ENCODE results near the gene KSR2. TPM values are rescaled to one million over a fixed set of nuclear protein-coding genes. Genes with fewer than 3 reads are reported as not detected.

The KSR2 gene
- total RNA-seq, 2 donors from 2014 or later, result 1.1 to 2.0 TPM

- Mint-ChIP-seq H3K27me3 (ENCODE audit: insufficient read depth) (no peaks in the 10 kb centered on the region), H3K4me3 (no peak overlapping the region), H3K4me1 (peaks cover 10% of the 10 kb centered on the region), H3K9me3 (no peaks in the 10 kb centered on the region), H3K27ac (no peak overlapping the region), H3K36me3 (ENCODE audit: low read depth) (no peaks in the 10 kb centered on the region)
- DNase-seq, result no peak
- no peaks in the 10 kb centered on the region for H3K27me3 ChIP-seq (ENCODE audit: control insufficient read depth, insufficient read depth, low read length, poor library complexity, severe bottlenecking)
- H3K9ac ChIP-seq (ENCODE audit: extremely low read depth, low read length, poor library complexity, severe bottlenecking), result no peak overlapping the region
- TF ChIP-seq, protein P1, sequence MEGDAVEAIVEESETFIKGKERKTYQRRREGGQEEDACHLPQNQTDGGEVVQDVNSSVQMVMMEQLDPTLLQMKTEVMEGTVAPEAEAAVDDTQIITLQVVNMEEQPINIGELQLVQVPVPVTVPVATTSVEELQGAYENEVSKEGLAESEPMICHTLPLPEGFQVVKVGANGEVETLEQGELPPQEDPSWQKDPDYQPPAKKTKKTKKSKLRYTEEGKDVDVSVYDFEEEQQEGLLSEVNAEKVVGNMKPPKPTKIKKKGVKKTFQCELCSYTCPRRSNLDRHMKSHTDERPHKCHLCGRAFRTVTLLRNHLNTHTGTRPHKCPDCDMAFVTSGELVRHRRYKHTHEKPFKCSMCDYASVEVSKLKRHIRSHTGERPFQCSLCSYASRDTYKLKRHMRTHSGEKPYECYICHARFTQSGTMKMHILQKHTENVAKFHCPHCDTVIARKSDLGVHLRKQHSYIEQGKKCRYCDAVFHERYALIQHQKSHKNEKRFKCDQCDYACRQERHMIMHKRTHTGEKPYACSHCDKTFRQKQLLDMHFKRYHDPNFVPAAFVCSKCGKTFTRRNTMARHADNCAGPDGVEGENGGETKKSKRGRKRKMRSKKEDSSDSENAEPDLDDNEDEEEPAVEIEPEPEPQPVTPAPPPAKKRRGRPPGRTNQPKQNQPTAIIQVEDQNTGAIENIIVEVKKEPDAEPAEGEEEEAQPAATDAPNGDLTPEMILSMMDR (conservative IDR thresholded peaks at IDR 0.05), result no peak
- H3K4me1 ChIP-seq (ENCODE audit: control insufficient read depth, insufficient read depth, low read length), result peaks cover 2% of the 10 kb centered on the region
- H3K4me3 ChIP-seq (ENCODE audit: low read length), result no peak overlapping the region
- H3K27ac ChIP-seq (ENCODE audit: low read depth, low read length), result no peak overlapping the region
- 89% methylated on average over 1 of the region's 1 CpG for WGBS, 2 experiments (ENCODE audit: insufficient coverage in 1 of 2, insufficient read length in 1 of 2)
- no peaks in the 10 kb centered on the region for H3K9me3 ChIP-seq (ENCODE audit: control insufficient read depth, low read length)
- no peaks in the 10 kb centered on the region for H3K36me3 ChIP-seq (ENCODE audit: control insufficient read depth, insufficient read depth, low read length)
These were observed 282.6 kb downstream of the KSR2 start for GRCh38 chr12:117686210-117686609.

DNA sequence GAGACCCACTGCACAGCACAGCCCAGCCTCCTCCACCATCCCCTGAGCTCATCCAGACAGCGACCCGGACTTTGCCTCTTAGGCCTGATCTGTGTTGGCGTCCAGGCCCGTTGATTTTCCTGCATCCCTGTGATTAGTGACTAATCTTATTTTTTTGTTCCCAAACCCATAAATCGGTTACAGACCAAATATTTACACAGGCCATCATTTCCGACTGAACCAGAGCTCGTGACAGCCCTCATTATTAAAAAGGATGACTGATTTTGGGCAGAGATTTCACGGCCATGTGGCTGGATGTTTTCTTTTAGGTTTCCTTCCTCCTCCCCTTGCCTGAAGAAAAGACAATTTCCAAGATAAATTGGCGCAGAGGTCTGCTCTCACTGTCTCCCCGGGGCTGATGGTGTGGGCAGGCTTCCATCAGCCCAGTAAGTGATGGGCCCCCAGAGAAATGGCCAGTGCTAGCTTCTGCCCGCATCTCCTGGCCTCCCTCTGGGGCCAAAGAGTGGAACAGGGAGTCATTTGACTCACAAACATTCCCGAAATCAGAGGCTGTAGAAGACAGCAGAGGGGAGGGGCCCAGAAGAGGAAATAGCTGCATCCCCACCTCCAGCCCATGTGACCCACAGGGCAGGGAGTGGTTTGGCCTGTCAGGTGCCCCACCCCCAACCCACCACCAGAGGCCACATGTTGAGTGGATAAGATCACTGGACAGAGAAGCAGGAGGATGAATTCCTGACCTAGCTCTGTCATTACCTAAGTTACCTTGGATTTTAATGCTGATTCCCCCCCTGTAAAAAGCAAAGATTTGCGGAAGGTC, 283.5 kb downstream of the KSR2 start:
- H3K36me3 Mint-ChIP-seq (ENCODE audit: low read depth), result no peaks in the 10 kb centered on the region
- H3K9me3 ChIP-seq (ENCODE audit: control insufficient read depth, low read length), result no peaks in the 10 kb centered on the region
- peak overlapping the region; percentile 89 for H3K27ac Mint-ChIP-seq
- no peaks in the 10 kb centered on the region for H3K27me3 Mint-ChIP-seq (ENCODE audit: insufficient read depth)
- H3K36me3 ChIP-seq (ENCODE audit: control insufficient read depth, insufficient read depth, low read length), result no peaks in the 10 kb centered on the region
- H3K4me3 Mint-ChIP-seq, result no peak overlapping the region
- H3K4me1 ChIP-seq (ENCODE audit: control insufficient read depth, insufficient read depth, low read length), result peaks cover 2% of the 10 kb centered on the region
- DNase-seq, result peak; percentile 97
- H3K27me3 ChIP-seq (ENCODE audit: control insufficient read depth, insufficient read depth, low read length, poor library complexity, severe bottlenecking), result no peaks in the 10 kb centered on the region
- H3K27ac ChIP-seq (ENCODE audit: low read depth, low read length), result no peak overlapping the region
- no peaks in the 10 kb centered on the region for H3K9me3 Mint-ChIP-seq
- 88 to 94% methylated on average over 6 to 13 of the region's 13 CpGs for WGBS, 2 experiments (ENCODE audit: insufficient coverage in 1 of 2, insufficient read length in 1 of 2)
- TF ChIP-seq, protein P1 (conservative IDR thresholded peaks at IDR 0.05), result peak; percentile 46
- peaks cover 10% of the 10 kb centered on the region for H3K4me1 Mint-ChIP-seq
- H3K9ac ChIP-seq (ENCODE audit: extremely low read depth, low read length, poor library complexity, severe bottlenecking), result no peak overlapping the region
- H3K4me3 ChIP-seq (ENCODE audit: low read length), result no peak overlapping the region

GRCh38 chr12:117684471-117684870, 284.3 kb downstream of the KSR2 start:
- WGBS, 2 experiments (ENCODE audit: insufficient coverage in 1 of 2, insufficient read length in 1 of 2), result 92 to 96% methylated on average over 3 to 5 of the region's 6 CpGs
- TF ChIP-seq, protein P1 (conservative IDR thresholded peaks at IDR 0.05), result no peak
- Mint-ChIP-seq H3K27me3 (ENCODE audit: insufficient read depth) (no peaks in the 10 kb centered on the region), H3K36me3 (ENCODE audit: low read depth) (no peaks in the 10 kb centered on the region), H3K27ac (no peak overlapping the region), H3K9me3 (no peaks in the 10 kb centered on the region), H3K4me1 (peaks cover 10% of the 10 kb centered on the region), H3K4me3 (no peak overlapping the region)
- H3K4me1 ChIP-seq (ENCODE audit: control insufficient read depth, insufficient read depth, low read length), result peaks cover 2% of the 10 kb centered on the region
- DNase-seq, result no peak
- H3K27ac ChIP-seq (ENCODE audit: low read depth, low read length), result no peak overlapping the region
- H3K9ac ChIP-seq (ENCODE audit: extremely low read depth, low read length, poor library complexity, severe bottlenecking), result no peak overlapping the region
- H3K9me3 ChIP-seq (ENCODE audit: control insufficient read depth, low read length), result no peaks in the 10 kb centered on the region
- no peak overlapping the region for H3K4me3 ChIP-seq (ENCODE audit: low read length)
- H3K27me3 ChIP-seq (ENCODE audit: control insufficient read depth, insufficient read depth, low read length, poor library complexity, severe bottlenecking), result no peaks in the 10 kb centered on the region
- no peaks in the 10 kb centered on the region for H3K36me3 ChIP-seq (ENCODE audit: control insufficient read depth, insufficient read depth, low read length)

Data from endodermal cell (in vitro differentiated cells).